Measurements from ENCODE around the gene PEX11A. TPM values are rescaled to one million over a fixed set of nuclear protein-coding genes. Genes with fewer than 3 reads are reported as not detected.

Gene PEX11A
- total RNA-seq, 2 donors from 2014 or later: 14.7 to 19.0 TPM

DNA sequence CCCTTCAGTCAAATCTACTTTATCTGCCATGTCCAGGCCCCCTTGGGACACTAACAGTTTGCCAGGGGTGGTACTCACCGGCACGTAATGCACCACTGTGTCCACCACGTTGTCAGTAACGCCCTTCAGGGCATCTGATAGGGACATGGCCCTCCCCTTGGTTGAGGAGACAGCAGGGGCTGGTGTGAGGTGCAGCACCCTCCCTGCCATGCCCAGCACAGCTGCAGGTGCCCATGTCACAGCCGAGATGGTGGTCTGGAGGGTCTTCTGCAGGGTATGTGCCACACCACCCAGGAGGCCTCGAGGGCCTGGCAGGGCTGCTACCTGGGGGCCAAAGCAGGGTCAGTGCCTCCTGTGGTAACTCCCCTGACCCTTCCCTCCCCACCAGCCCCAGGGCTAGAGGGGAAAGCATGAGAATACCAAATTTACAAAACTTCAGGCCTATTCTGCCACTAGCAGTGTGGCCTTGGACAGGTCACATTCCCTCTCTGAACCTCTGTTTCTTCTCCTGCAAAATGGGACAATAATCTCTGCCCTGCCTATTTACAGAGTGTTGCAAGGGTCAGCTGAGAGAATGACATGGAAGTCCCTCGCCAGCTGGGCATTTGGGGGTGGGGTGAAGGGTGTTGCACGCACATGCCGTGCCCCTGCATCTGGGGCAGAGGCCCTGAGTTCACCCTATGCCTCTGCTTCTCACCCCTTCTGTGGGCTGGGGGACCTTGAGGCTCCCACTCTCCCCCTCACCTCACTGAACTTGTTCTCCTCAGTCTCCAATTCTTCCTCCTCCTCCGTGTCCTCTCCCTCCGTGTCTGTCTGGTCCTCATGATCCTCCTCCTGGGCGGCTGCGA, 23.5 kb downstream of the PEX11A start:
- no peak overlapping the region for H3K9ac ChIP-seq (ENCODE audit: low read depth in 2 of 2, low read length in 2 of 2)
- no peaks in the 10 kb centered on the region for H3K27me3 ChIP-seq
- no peak for DNase-seq
- H3K9me3 ChIP-seq: no peaks in the 10 kb centered on the region
- no peak overlapping the region for H3K27ac ChIP-seq
- no peaks in the 10 kb centered on the region for H3K36me3 ChIP-seq
- no peak overlapping the region for H3K4me3 ChIP-seq
- H3K4me1 ChIP-seq: no peaks in the 10 kb centered on the region
- TF ChIP-seq, protein P1, sequence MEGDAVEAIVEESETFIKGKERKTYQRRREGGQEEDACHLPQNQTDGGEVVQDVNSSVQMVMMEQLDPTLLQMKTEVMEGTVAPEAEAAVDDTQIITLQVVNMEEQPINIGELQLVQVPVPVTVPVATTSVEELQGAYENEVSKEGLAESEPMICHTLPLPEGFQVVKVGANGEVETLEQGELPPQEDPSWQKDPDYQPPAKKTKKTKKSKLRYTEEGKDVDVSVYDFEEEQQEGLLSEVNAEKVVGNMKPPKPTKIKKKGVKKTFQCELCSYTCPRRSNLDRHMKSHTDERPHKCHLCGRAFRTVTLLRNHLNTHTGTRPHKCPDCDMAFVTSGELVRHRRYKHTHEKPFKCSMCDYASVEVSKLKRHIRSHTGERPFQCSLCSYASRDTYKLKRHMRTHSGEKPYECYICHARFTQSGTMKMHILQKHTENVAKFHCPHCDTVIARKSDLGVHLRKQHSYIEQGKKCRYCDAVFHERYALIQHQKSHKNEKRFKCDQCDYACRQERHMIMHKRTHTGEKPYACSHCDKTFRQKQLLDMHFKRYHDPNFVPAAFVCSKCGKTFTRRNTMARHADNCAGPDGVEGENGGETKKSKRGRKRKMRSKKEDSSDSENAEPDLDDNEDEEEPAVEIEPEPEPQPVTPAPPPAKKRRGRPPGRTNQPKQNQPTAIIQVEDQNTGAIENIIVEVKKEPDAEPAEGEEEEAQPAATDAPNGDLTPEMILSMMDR (IDR thresholded peaks at IDR 0.05): no peak
- intact Hi-C loops (cut with DNase I): no loop called here

DNA sequence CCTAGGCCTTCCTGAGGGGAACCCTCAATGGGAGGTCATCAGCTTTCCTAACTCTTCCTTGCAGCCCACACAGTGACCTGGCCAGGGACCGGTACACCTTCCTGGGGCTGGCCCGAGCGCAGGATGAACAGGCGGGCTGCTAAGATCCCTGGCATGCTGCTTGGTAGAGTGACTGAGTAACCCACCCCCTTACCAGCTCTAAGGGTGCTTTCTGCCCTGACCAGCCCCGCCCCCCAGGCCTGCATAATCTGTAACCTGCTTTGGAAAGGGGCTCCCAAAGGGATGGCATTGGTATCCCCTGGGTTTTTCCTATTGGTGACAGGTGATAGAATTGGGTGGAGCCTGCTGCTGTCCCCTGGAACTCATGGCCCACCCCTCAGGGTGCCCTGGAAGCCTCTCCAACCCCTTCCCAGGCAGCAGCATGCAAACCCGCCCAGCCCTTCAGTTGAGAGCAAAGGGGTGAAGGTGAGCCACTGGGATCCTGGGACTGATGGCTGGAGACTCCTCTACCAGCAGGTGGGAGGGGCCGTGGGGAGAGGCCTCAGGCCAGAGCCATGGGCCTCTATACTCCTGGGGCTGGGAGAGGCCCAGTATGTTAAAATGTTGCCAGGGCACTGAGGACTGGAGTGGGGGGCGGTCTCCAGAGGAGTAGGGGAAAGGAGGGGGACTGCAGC, 24.2 kb downstream of the PEX11A start:
- TF ChIP-seq, protein P1 (IDR thresholded peaks at IDR 0.05): no peak
- Histone ChIP-seq H3K4me3 (no peak overlapping the region), H3K4me1 (no peaks in the 10 kb centered on the region), H3K27me3 (no peaks in the 10 kb centered on the region), H3K27ac (peak overlapping the region; percentile 63), H3K9ac (ENCODE audit: low read depth in 2 of 2, low read length in 2 of 2) (peak overlapping the region; percentile 9 to 83), H3K9me3 (no peaks in the 10 kb centered on the region), H3K36me3 (no peaks in the 10 kb centered on the region)
- intact Hi-C loops (cut with DNase I): no loop called here
- DNase-seq: no peak

DNA sequence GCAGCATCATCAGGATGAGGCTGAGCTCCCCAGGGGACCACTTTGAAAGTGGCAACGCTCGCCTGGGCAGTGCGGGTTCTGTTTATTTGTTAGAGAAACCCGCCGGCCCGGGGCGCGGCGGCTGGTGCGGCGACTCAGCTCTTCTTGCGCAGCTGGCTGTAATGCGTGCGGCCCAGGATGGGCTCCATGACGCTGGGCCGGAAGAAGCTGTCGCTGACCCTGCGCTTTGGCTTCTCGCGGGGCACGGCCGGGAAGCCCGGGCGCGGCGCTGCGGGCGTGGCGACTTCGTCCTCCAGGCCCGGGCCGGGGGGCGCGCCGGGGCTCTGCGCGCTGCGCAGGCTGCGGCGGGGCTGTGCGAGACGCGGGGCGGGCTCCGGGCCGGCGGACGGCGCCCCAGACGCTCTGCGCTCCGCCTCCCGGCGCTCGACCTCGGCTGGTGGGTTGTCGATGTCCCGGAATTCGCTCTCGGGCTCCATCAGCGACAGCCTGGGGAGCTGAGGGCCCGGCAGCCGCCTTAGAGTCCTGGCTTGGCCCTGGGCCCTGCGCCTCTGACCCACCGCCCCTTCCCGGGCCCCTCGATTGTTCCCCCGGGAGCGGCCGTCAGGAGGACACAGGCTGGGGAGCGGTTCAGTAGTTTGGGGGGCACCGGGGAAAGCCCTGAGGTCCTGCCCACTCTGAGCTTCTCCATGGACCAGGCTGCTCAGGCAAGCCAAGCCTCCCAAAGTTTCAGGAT, 24.9 kb downstream of the PEX11A start:
- DNase-seq: peak; percentile 58
- peak overlapping the region; percentile 30 for H3K4me3 ChIP-seq
- H3K9ac ChIP-seq (ENCODE audit: low read depth in 2 of 2, low read length in 2 of 2): peak overlapping the region; percentile 40 to 83
- H3K27me3 ChIP-seq: no peaks in the 10 kb centered on the region
- H3K36me3 ChIP-seq: no peaks in the 10 kb centered on the region
- H3K27ac ChIP-seq: peak overlapping the region; percentile 63
- H3K9me3 ChIP-seq: no peaks in the 10 kb centered on the region
- no peaks in the 10 kb centered on the region for H3K4me1 ChIP-seq
- intact Hi-C loops (cut with DNase I): no loop called here
- TF ChIP-seq, protein P1 (IDR thresholded peaks at IDR 0.05): no peak

DNA sequence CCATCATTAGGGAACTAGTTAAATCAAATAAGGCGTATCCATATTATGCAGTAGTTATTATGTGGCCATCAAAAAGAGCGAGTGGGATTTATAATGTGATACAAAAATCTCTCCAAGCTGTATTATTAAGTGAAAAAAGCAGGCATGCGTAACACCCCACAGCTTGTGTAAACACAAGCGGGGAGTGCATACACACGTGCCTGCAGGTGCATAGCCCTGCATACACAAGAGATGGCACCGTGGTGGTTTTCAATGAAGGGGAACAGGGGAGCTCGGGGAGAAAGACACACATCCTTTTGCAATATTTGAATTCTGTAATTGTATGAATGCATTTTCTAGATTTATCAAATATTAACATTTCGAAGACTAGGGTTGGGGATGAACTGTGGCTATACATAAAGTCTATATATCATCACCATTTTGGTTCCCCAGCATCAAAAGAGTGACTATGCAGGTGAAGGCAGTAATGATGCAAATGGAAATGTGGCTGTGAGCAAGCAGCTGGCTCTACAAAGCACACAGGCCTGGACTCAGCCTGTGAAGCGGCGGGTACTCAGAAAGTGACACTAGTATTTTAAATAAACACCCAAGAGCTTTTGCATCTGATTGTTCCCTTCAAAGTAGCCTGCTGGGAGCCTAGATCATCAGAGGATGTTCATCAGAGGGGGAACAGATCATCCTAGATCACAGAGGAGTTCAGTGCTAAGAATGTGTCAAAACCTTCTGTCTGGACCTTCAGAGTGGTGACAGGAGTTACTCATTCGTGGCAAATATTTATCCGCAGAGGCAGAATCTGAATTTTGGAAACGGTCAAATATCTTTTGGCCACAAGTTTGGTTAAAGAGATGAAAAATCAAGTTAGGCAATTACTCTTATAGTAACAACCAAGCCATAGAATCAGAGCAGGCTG, 25.9 kb downstream of the PEX11A start:
- peak overlapping the region; percentile 30 for H3K4me3 ChIP-seq

More for the DNA sequence above, 25.9 kb downstream of the PEX11A start:
- TF ChIP-seq, protein P1 (IDR thresholded peaks at IDR 0.05): no peak
- Histone ChIP-seq H3K4me1 (no peaks in the 10 kb centered on the region), H3K27ac (no peak overlapping the region), H3K9me3 (no peaks in the 10 kb centered on the region), H3K9ac (ENCODE audit: low read depth in 2 of 2, low read length in 2 of 2) (peak overlapping the region; percentile 40 to 83), H3K36me3 (no peaks in the 10 kb centered on the region), H3K27me3 (no peaks in the 10 kb centered on the region)
- no peak for DNase-seq
- intact Hi-C loops (cut with DNase I): no loop called here
